Measurements from ENCODE around the gene THAP4.

DNA sequence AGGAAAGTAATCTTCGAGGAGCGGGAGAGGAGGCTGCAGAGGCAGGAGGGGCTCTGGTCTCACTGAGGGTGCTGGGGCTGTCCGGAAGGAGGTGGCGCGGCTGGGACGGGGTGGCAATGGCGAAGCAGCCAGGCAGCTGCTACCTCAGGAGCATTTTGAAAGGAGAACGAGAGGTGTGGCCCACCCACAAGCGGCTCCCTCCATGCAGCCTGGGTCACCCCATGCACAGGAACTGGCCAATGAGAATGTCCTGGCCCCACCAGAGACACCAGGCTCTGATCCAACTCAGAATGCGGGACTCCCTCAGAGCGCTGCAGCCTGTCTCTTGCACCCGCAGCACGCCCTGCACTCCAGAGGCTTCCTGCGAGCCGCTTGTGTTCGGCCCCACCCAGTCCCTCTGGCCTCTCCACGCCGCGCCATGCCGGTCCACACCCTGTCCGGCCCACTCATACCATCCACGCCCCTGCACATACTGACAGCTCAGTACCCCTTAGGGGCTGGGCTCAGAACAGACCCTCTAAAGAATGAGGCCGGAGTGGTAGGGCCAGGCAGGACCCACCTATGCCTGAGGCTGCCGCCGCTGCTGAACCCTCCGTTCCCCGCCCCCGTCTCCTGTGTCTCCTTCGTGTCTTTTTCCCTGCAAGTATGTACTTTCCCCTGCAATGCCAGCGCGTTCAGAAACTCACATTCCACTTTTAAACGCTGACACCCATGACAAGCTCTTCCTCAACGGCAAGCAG, 84.8 kb downstream of the THAP4 start:
- TF ChIP-seq CTCF (IDR thresholded peaks at IDR 0.05): no peak
- TF ChIP-seq POLR2A (IDR thresholded peaks at IDR 0.05): no peak

Measured in body of pancreas (tissue), 4 donors.